OCI-LY1 (cell line): ENCODE data around the gene NFIB.

Experiments
- CTCF ChIP-seq: fragments of 200-600 bp; sonication (generic), shearing (Covaris generic); IDR thresholded peaks from 2 replicates; pipeline ENCODE4 v1.5.1; 2017; ENCODE audit warnings: mild to moderate bottlenecking, antibody characterized with exemption, low read length, moderate library complexity, mixed read lengths
- EZH2 ChIP-seq: fragments of 200-600 bp; sonication (generic), shearing (Covaris generic); IDR thresholded peaks from 2 replicates; pipeline ENCODE4 v1.8.0; 2017; ENCODE audit warnings: borderline replicate concordance, mixed run types, mild to moderate bottlenecking, antibody characterized with exemption, low read length, moderate library complexity, mixed read lengths

GRCh38 chr9:14051419-14051818 is 262.5 kb downstream of the NFIB start:
- TF ChIP-seq CTCF = no peak
- TF ChIP-seq EZH2 = no peak
